ENCODE data around the gene EDN2. TPM values are rescaled to one million over a fixed set of nuclear protein-coding genes. Genes with fewer than 3 reads are reported as not detected.

EDN2 gene
- total RNA-seq, 3 donors from 2014 or later = 2.3 to 3.8 TPM; not detected in 1

- no peak for DNase-seq (ENCODE audit: low spot score in 2 of 2)
- Histone ChIP-seq H3K4me1 (peaks cover 0 to 12% of the 10 kb centered on the region in 2 donors), H3K9me3 (no peaks in the 10 kb centered on the region), H3K36me3 (no peaks in the 10 kb centered on the region), H3K27me3 (no peaks in the 10 kb centered on the region), H3K4me3 (no peak overlapping the region), H3K27ac (no peak overlapping the region)
- no peak for TF ChIP-seq CTCF (IDR thresholded peaks at IDR 0.05)
- no peak for TF ChIP-seq POLR2A (IDR thresholded peaks at IDR 0.05)
- intact Hi-C loops (cut with DNase I; ENCODE audit: low total_unique reads) = no loop called here
Measured at GRCh38 chr1:41469706-41470105, 14.8 kb downstream of the EDN2 start.

- intact Hi-C loops (cut with DNase I; ENCODE audit: low total_unique reads) = no loop called here
- no peak overlapping the region for H3K27ac ChIP-seq
- no peaks in the 10 kb centered on the region for H3K9me3 ChIP-seq
- H3K4me1 ChIP-seq = no peaks in the 10 kb centered on the region
- TF ChIP-seq CTCF (IDR thresholded peaks at IDR 0.05) = no peak
- TF ChIP-seq POLR2AphosphoS5 (IDR thresholded peaks at IDR 0.05) = no peak
- no peak for TF ChIP-seq POLR2A (IDR thresholded peaks at IDR 0.05)
- H3K36me3 ChIP-seq = no peaks in the 10 kb centered on the region
- no peaks in the 10 kb centered on the region for H3K27me3 ChIP-seq
- DNase-seq (ENCODE audit: low spot score in 2 of 2) = no peak
- no peak overlapping the region for H3K4me3 ChIP-seq
Measured at GRCh38 chr1:41468122-41468762, 16.2 kb downstream of the EDN2 start.

- no peak for DNase-seq (ENCODE audit: low spot score in 2 of 2)
- TF ChIP-seq POLR2A (IDR thresholded peaks at IDR 0.05) (no peak), CTCF (IDR thresholded peaks at IDR 0.05) (no peak), POLR2AphosphoS5 (IDR thresholded peaks at IDR 0.05) (no peak)
- H3K4me1 ChIP-seq = no peaks in the 10 kb centered on the region
- intact Hi-C loops (cut with DNase I; ENCODE audit: low total_unique reads) = no loop called here
- no peaks in the 10 kb centered on the region for H3K27me3 ChIP-seq
- H3K36me3 ChIP-seq = no peaks in the 10 kb centered on the region
- no peak overlapping the region for H3K27ac ChIP-seq
- H3K9me3 ChIP-seq = no peaks in the 10 kb centered on the region
- H3K4me3 ChIP-seq = no peak overlapping the region
Measured at GRCh38 chr1:41467673-41468072, 16.8 kb downstream of the EDN2 start.

- H3K4me1 ChIP-seq = no peaks in the 10 kb centered on the region
- no peaks in the 10 kb centered on the region for H3K27me3 ChIP-seq
- no peaks in the 10 kb centered on the region for H3K9me3 ChIP-seq
- TF ChIP-seq CTCF (IDR thresholded peaks at IDR 0.05) = no peak
- TF ChIP-seq POLR2AphosphoS5 (IDR thresholded peaks at IDR 0.05) = no peak
- no peak for TF ChIP-seq POLR2A (IDR thresholded peaks at IDR 0.05)
- no peak for DNase-seq (ENCODE audit: low spot score in 2 of 2)
- H3K4me3 ChIP-seq = no peak overlapping the region
- intact Hi-C loops (cut with DNase I; ENCODE audit: low total_unique reads) = no loop called here
- H3K27ac ChIP-seq = no peak overlapping the region
- H3K36me3 ChIP-seq = no peaks in the 10 kb centered on the region
Measured at GRCh38 chr1:41466146-41466545, 18.3 kb downstream of the EDN2 start.

GRCh38 chr1:41465741-41466140 lies 18.7 kb downstream of the EDN2 start:
- Histone ChIP-seq H3K27me3 (no peaks in the 10 kb centered on the region), H3K27ac (no peak overlapping the region), H3K4me3 (no peak overlapping the region), H3K36me3 (no peaks in the 10 kb centered on the region), H3K9me3 (no peaks in the 10 kb centered on the region), H3K4me1 (no peaks in the 10 kb centered on the region)
- DNase-seq (ENCODE audit: low spot score in 2 of 2) = no peak
- intact Hi-C loops (cut with DNase I; ENCODE audit: low total_unique reads) = no loop called here
- TF ChIP-seq CTCF (IDR thresholded peaks at IDR 0.05) (no peak), POLR2A (IDR thresholded peaks at IDR 0.05) (no peak), POLR2AphosphoS5 (IDR thresholded peaks at IDR 0.05) (no peak)

All from breast epithelium (tissue), 4 donors.